ENCODE data around the gene DUSP28.
"Not testable (repeated sequence)": the region's sequence is repeated elsewhere in the genome, so short reads cannot be mapped to it uniquely, and the experiment has no call there.

DUSP28 gene

GRCh38 chr2:240527153-240527750, 32.9 kb upstream of the DUSP28 start:
- DNase-seq (ENCODE audit: low read depth): no peak

DNA sequence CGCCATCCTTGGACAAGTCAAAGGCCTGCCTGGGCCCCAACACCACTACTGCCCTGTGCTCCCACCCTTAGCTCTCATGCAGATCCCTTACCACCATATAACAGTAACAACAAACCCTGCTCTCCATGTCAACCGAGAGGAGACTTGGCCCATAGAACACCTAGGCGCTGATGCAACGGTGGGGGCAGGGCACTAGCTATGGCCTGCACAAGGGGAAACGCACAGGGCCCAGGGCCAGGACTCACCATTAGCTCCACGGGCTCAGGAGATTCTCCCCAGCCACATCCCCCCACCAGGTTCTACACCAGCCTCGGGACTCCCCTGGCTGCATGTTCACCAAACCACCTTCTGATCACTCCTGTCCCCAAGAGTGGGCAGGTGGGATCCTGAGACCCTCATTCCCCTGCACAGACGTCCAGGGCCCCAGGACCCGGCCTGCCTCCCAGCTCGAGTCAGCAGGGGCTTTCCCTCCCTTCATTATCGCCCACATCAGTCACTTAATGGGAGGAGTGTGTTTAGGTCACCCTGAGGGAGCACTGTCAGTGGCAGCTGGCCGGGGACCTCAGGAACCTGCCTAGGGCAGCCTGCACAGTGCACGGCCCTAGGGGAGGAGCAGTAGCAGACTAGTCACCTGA, 31.6 kb upstream of the DUSP28 start:
- no peak for DNase-seq (ENCODE audit: low read depth)

- DNase-seq (ENCODE audit: low read depth): no peak
Observed at GRCh38 chr2:240529344-240529999, 30.7 kb upstream of the DUSP28 start.

- no peak for DNase-seq (ENCODE audit: low read depth)
Observed at GRCh38 chr2:240530181-240530580, 30.0 kb upstream of the DUSP28 start.

DNA sequence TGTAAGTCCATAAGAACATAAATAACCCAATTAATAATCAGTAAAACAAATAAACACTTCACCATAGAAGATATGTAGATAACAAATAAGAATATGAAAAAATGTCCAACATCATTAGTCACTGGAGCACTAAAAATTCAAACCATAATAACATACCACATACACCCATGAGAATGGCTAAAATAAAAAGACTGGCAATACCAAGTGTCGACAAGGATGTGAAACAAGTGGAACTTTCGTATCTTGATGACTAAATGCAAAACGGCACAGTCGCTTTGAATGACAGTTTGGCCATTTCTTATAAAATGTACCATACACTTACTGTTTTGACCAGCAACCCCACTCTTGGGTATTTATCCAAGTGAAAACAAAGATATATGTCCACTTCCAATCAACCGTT, 29.1 kb upstream of the DUSP28 start:
- DNase-seq (ENCODE audit: low read depth): no peak

GRCh38 chr2:240532031-240532775, 28.0 kb upstream of the DUSP28 start:
- DNase-seq (ENCODE audit: low read depth): no peak

DNA sequence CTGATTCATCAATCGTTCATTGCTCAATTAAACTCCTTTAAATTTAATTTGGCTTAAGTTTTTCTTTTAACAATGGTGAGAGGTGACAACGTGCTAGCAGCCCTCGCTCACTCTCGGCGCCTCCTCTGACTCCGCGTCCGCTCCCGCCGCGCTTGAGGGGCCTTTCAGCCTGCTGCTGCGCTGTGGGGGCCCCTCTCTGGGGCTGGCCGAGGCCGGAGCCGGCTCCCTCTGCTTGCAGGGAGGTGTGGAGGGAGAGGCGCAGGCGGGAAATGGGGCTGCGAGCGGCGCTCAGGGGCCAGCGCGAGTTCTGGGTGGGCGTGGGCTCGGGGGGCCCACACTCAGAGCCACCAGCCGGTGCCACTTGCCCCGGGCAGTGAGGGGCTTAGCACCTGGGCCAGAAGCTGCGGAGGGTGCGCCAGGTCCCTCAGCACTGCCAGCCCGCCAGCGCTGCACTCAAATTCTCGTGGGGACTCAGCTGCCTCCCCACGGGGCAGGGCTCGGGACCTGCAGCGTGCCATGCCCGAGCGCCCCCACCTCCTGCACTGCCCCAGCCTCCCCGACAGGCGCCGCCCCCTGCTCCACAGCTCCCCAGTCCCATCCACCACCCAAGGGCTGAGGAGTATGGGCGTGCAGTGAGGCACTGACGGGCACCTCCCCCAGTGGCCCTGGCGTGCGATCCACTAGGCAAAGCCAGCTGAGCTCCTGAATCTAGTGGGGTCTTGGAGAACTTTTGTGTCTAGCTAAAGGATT, 22.0 kb upstream of the DUSP28 start:
- DNase-seq (ENCODE audit: low read depth): no peak

GRCh38 chr2:240539101-240539500, 21.1 kb upstream of the DUSP28 start:
- not testable (repeated sequence) for DNase-seq (ENCODE audit: low read depth)

DNA sequence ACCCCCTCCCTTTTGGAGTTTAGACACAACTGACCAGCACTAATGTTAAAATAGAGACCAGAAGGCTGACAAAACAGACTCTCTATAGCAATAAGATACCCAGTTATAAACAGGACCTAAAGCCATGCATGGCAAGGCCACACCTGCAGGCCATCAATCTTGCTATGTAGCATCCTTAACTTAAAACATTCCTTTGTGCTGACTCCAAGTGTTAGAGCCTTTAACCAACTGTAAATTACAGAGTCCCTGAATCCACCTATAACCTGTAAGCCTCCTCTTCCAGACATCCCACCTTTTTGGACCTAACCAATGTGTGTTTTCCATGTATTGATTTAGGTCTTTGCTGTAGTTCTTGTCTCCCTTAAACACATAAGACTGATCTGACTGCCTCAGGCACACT, 20.3 kb upstream of the DUSP28 start:
- no peak for DNase-seq (ENCODE audit: low read depth)

DNA sequence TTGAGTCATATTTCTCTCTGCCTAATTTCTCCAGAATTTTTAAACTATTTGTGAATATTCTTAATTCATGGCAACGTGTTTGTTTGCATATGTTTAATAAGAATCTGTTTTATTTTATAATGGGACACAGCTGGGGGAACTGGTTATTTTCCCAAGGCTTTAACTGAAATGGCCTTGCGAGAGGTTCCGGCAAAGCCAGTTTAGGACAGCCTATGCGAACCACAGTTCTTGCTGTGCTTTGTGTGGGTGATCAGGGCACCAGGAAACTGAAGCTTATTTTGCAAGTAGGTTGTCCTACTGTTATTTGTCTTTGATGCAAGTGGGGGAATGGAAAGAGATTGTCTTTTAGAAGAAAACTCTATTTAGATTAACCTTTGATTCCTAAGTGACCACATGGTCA, 8.9 kb upstream of the DUSP28 start:
- DNase-seq (ENCODE audit: low read depth): no peak

- DNase-seq (ENCODE audit: low read depth): no peak
Observed at GRCh38 chr2:240551811-240552210, 8.3 kb upstream of the DUSP28 start.

DNA sequence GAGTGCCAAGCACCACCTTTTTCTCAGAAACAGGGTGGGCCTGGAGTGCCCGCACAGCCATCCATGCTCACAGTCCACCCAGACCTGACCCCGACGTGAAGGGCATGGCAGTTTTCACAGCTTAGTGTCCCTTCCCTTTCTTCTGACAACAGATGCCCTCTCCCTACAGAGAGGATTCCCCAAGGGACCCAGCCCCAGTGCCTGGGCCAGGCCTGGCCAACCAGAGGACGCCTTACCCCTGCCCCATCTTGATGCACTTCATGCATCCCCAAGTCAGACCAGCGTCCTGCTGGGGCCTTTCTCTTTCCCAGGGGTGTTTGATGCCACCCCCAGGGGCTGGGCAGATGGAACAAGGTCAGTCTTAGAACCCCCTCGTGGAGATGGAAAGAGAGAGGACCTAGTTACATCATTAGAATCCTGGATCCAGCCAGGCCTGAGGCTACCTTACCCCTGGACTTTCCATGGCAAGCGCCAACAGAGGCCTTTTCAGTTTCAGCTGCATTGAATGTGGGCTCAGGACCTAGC, 6.1 kb upstream of the DUSP28 start:
- no peak for DNase-seq (ENCODE audit: low read depth)

- no peak for DNase-seq (ENCODE audit: low read depth)
Observed at GRCh38 chr2:240554767-240555493, 5.2 kb upstream of the DUSP28 start.

DNA sequence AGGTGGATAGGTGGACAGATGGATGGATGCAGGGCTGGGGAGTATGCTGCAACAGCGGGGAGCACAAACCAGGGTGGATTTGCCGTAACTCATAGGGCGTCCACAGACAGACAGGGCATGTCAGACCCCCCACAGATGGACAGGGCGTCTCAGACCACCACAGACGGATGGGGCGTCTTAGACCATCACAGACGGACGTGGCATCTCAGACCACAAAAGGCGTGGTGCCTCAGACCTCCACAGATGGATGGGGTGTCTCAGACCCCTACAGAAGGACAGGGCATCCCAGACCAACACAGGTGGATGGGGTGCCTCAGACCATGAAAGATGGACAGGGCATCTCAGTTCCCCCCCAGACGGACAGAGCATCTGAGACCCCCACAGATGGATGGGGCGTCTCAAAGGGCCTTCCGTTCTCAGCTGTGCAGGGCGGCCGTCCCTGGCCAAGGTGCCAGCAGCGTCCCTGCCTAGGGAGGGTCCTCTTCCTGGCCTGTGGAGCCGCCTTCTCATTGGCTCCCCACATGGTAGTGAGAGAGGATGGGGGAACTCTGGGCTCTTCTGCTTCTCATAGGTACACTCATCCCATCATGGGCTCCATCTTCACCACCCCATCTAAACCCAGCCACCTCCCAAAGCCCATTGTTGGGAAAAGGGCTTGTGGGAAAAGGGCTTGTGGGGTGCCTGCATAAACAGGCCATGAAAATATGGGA, 4.5 kb upstream of the DUSP28 start:
- no peak for DNase-seq (ENCODE audit: low read depth)

DNA sequence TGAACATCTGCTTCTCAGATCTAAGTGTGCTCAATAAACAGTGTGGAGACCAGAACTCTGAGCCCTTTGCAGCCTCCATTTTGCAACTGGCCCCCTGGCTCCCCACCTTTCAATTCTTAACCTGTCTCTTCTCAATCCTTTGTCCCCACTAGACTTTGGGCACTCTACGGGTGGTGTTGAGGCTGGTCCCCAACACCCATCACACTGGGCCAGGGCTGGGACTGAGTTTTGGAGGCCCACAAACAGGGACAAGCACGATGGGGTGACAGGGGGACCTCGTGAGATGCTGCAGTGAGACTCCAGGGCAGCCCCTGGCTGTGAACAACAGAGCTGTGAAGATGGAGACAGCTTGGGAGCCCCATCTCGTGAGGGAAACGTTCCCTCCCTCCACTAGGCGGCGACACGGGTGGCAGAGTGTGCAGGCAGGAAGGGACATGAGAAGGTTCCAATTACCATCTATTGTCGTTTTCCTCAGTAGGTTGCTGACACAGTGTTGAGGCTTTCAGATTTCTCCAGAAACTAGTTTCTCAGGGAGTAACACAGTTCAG, 3.5 kb upstream of the DUSP28 start:
- no peak for DNase-seq (ENCODE audit: low read depth)

GRCh38 chr2:240557101-240557751, 2.9 kb upstream of the DUSP28 start:
- no peak for DNase-seq (ENCODE audit: low read depth)

- DNase-seq (ENCODE audit: low read depth): no peak
Observed at GRCh38 chr2:240557808-240558207, 2.3 kb upstream of the DUSP28 start, which contains the start of gene ANKMY1. Gene ANKMY1, minus strand, starts transcription at chr2:240557988. Its CDS starts 653 bp downstream, at chr2:240557335.

DNA sequence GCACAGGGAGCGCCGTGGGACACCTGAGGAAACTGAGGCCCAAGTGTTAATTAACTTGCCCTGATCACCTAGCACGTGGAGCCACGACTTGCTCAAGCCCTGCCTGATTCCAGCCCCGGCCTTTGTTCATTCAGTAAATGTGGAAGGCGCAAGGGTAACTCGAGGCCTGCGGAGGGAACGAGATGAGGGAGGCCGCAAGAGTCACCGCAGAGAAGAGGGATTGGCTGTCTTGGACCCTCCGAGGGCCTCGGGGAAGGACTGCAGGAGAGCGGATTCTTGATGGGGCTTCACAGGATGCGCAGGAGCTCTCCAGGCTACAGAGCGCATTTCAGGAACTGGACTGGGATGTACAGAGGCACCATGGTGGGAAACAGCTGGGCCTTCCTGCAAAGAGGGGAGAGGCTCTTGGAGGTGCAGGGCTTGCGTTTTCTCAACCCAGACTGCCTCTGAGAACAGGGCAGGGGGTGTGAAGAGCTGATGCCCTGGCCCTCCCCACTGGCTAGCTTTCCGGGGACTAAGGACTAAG, 1.9 kb upstream of the DUSP28 start:
- no peak for DNase-seq (ENCODE audit: low read depth)

GRCh38 chr2:240559286-240559685, 871 bp upstream of the DUSP28 start:
- DNase-seq (ENCODE audit: low read depth): no peak

Measured in activated T-cell treated with anti-CD3 and anti-CD28 coated beads for 24 hours (primary cell).